ENCODE results near the gene RAD51B.

GRCh38 chr14:68547305-68548193 lies 728.0 kb downstream of the RAD51B start:
- no peak for TF ChIP-seq CTCF (IDR thresholded peaks at IDR 0.05; ENCODE audit: low read length)
- TF ChIP-seq EZH2phosphoT487 (IDR thresholded peaks at IDR 0.05; ENCODE audit: low read length) = no peak
